H1 (cell line): ENCODE data around the gene PHOSPHO1. TPM values are rescaled to one million over a fixed set of nuclear protein-coding genes. Genes with fewer than 3 reads are reported as not detected.

Experiments used
- CHD7 ChIP-seq: fragments of 300-600 bp; sonication (generic); IDR thresholded peaks from 2 replicates; pipeline ENCODE4 v1.7.1; 2012; ENCODE audit warnings: low read length, moderate library complexity, mild to moderate bottlenecking, inconsistent platforms; ENCODE audit not compliant: insufficient replicate concordance
- KDM4A ChIP-seq: IDR thresholded peaks from one replicate; pipeline ENCODE4 v1.7.1; 2012; ENCODE audit warnings: low read depth, mild to moderate bottlenecking, moderate library complexity, low read length, inconsistent platforms; ENCODE audit not compliant: severe bottlenecking
- RFX5 ChIP-seq: IDR thresholded peaks from 2 replicates; pipeline ENCODE4 v1.6.1; 2011; ENCODE audit warnings: low read depth, low read length, improper control_type of control experiment, borderline replicate concordance
- SIRT6 ChIP-seq: IDR thresholded peaks from one replicate; pipeline ENCODE4 v1.7.1; 2012; ENCODE audit warnings: low read length, inconsistent platforms
- SP2 ChIP-seq: IDR thresholded peaks from 2 replicates; pipeline ENCODE4 v1.6.1; 2012; ENCODE audit warnings: mild to moderate bottlenecking, low read length, inconsistent platforms
- polyA plus RNA-seq, 7 experiments: library from polyadenylated mRNA; depleted of rRNA in 3 of 7; stranded (reverse) in 5 of 7; unstranded in 2 of 7; fragments of >200 nt in 5 of 7; fragments of 200-250 nt in 2 of 7; gene quantifications; 1 replicate in 5 of 7; 2 replicates in 1 of 7; 4 replicates in 1 of 7; pipeline versions ENCODE4 v1.2.1 to v1.2.3, GENCODE V29; 2011 to 2013; ENCODE audit warnings: missing spikeins in 2 of 7, mixed read lengths in 2 of 7
- total RNA-seq: library from RNA; stranded (reverse); fragmentation: NEBNext Ultra II Directional; extraction: Animal tissue kit (Norgen Biotek cat#: 25700); gene quantifications from 2 replicates; pipeline ENCODE4 v1.2.1, GENCODE V29; 2021

Gene PHOSPHO1
- total and polyA plus RNA-seq, 2 of the 8 experiments (the other 6 are each of a cell fraction or from before 2014, with no cell fraction given): 0.34 to 0.45 TPM

GRCh38 chr17:49200423-49201083, 30.0 kb downstream of the PHOSPHO1 start (continued):
- TF ChIP-seq CHD7 (no peak), SIRT6 (no peak), KDM4A (no peak), RFX5 (no peak), SP2 (no peak)
